Ishikawa (cell line): ENCODE measurements around the gene CASK.

Source experiments
- CEBPB ChIP-seq: IDR thresholded peaks from 2 replicates; pipeline ENCODE4 v1.6.1; 2012
- CREB1 ChIP-seq: IDR thresholded peaks from 2 replicates; pipeline ENCODE4 v1.6.1; 2012; ENCODE audit warnings: low read depth
- EGR1 ChIP-seq: IDR thresholded peaks from 2 replicates; pipeline ENCODE4 v1.6.1; 2012
- EP300 ChIP-seq: IDR thresholded peaks from 2 replicates; pipeline ENCODE4 v1.6.1; 2012; ENCODE audit warnings: borderline replicate concordance
- FOXM1 ChIP-seq: IDR thresholded peaks from 2 replicates; pipeline ENCODE4 v1.6.1; 2012; ENCODE audit warnings: low read depth, borderline replicate concordance
- MAX ChIP-seq: IDR thresholded peaks from 2 replicates; pipeline ENCODE4 v1.6.1; 2012
- NFIC ChIP-seq: IDR thresholded peaks from 2 replicates; pipeline ENCODE4 v1.6.1; 2012
- RAD21 ChIP-seq: IDR thresholded peaks from 2 replicates; pipeline ENCODE4 v1.6.1; 2012; ENCODE audit warnings: low read depth
- REST ChIP-seq: IDR thresholded peaks from 2 replicates; pipeline ENCODE4 v1.6.1; 2012; ENCODE audit warnings: low read depth, mild to moderate bottlenecking
- TAF1 ChIP-seq: IDR thresholded peaks from 2 replicates; pipeline ENCODE4 v1.6.1; 2012; ENCODE audit warnings: low read depth, mild to moderate bottlenecking
- TCF12 ChIP-seq: IDR thresholded peaks from 2 replicates; pipeline ENCODE4 v1.6.1; 2012; ENCODE audit warnings: low read depth
- TEAD4 ChIP-seq: IDR thresholded peaks from 2 replicates; pipeline ENCODE4 v1.6.1; 2012
- USF1 ChIP-seq: IDR thresholded peaks from 2 replicates; pipeline ENCODE4 v1.6.1; 2012
- YY1 ChIP-seq: IDR thresholded peaks from 2 replicates; pipeline ENCODE4 v1.6.1; 2012; ENCODE audit warnings: low read depth
- ZBTB7A ChIP-seq: IDR thresholded peaks from 2 replicates; pipeline ENCODE4 v1.6.1; 2012; ENCODE audit warnings: low read depth

CASK gene

GRCh38 chrX:41761702-41762101 is 161.7 kb downstream of the CASK start:
- TF ChIP-seq ZBTB7A (no peak), EGR1 (no peak), TAF1 (no peak), TCF12 (no peak), RAD21 (no peak), REST (no peak), TEAD4 (no peak), MAX (no peak), FOXM1 (no peak), CREB1 (no peak), CEBPB (no peak), YY1 (no peak), NFIC (no peak), USF1 (no peak), EP300 (no peak)

GRCh38 chrX:41761169-41761568 is 162.2 kb downstream of the CASK start:
- TF ChIP-seq YY1 (no peak), TAF1 (no peak), REST (no peak)

- TF ChIP-seq REST (no peak), RAD21 (peak; percentile 42; the same call in 1 of the 2 replicates)
Observed at GRCh38 chrX:41759817-41760216, 163.5 kb downstream of the CASK start.

- no peak for TF ChIP-seq CEBPB
- no peak for TF ChIP-seq FOXM1
- TF ChIP-seq REST = no peak
- no peak for TF ChIP-seq TEAD4
- no peak for TF ChIP-seq CREB1
- no peak for TF ChIP-seq MAX
- no peak for TF ChIP-seq YY1
- TF ChIP-seq RAD21 = no peak
- no peak for TF ChIP-seq TAF1
- TF ChIP-seq USF1 = no peak
- TF ChIP-seq EP300 = no peak
- TF ChIP-seq TCF12 = no peak
- no peak for TF ChIP-seq ZBTB7A
- TF ChIP-seq NFIC = no peak
- TF ChIP-seq EGR1 = no peak
Observed at GRCh38 chrX:41758401-41758800, 165.0 kb downstream of the CASK start.
